Heart right ventricle (tissue), 16 donors: Measurements from ENCODE around the gene SUSD2. TPM values are rescaled to one million over a fixed set of nuclear protein-coding genes. Genes with fewer than 3 reads are reported as not detected.

ENCODE experiments used
- ATAC-seq, 8 donors: fragments of 200-7000 bp; cut with Tn5 transposase; one replicate each; pipeline ENCODE4 v1.9.1; 2020; ENCODE audit warnings: mild to moderate bottlenecking in 8 of 8, moderate library complexity in 8 of 8, moderate number of reproducible peaks in 1 of 8
- DNase-seq, 2 donors: peaks; one replicate each; pipeline ENCODE4 v3.0.0-alpha.2; 2020
- H3K27ac ChIP-seq, 10 donors: fragments of 200-600 bp; sonication (generic) in 2 of 10; one replicate each; pipeline versions ENCODE4 v1.5.0 to v1.8.0; 2020 to 2022; ENCODE audit warnings: mild to moderate bottlenecking in 3 of 10
- H3K27me3 ChIP-seq, 7 donors: fragments of 200-600 bp; one replicate each; pipeline ENCODE4 v1.8.0; 2021 to 2022; ENCODE audit warnings: mild to moderate bottlenecking in 2 of 7
- H3K36me3 ChIP-seq, 9 donors: fragments of 200-600 bp; sonication (generic) in 1 of 9; one replicate each; pipeline versions ENCODE4 v1.5.0 to v1.8.0; 2020 to 2022; ENCODE audit warnings: mild to moderate bottlenecking in 2 of 9
- H3K4me1 ChIP-seq, 9 donors: fragments of 200-600 bp; sonication (generic) in 1 of 9; one replicate each; pipeline versions ENCODE4 v1.5.0 to v1.8.0; 2020 to 2022; ENCODE audit warnings: mild to moderate bottlenecking in 4 of 9
- H3K4me3 ChIP-seq, 10 donors: fragments of 200-600 bp; sonication (generic) in 2 of 10; one replicate each; pipeline versions ENCODE4 v1.5.0 to v1.8.0; 2020 to 2022; ENCODE audit warnings: mild to moderate bottlenecking in 7 of 10, moderate library complexity in 2 of 10
- H3K9me3 ChIP-seq, 11 donors: fragments of 200-600 bp in 10 of 11; sonication (generic) in 2 of 11; one replicate each; pipeline versions ENCODE4 v1.5.0 to v1.8.0; 2013 to 2022; ENCODE audit warnings: mild to moderate bottlenecking in 2 of 11, control low read depth in 1 of 11, moderate library complexity in 1 of 11
- CTCF ChIP-seq, 9 donors: fragments of 200-600 bp; sonication (generic) in 2 of 9; IDR thresholded peaks; one replicate each; pipeline versions ENCODE4 v1.5.0 to v1.8.0; 2021 to 2022; ENCODE audit warnings: antibody characterized with exemption in 9 of 9, mild to moderate bottlenecking in 5 of 9, moderate library complexity in 1 of 9
- WGBS, 2 donors: extraction: QIAGEN DNeasy Blood & Tissue Kit; methylation state at CpG; one replicate each; pipeline ENCODE4 v1.1.7; 2013; ENCODE audit warnings: inconsistent platforms in 1 of 2; 5-methylcytosine and 5-hydroxymethylcytosine counted together
- intact Hi-C, 10 donors: fragments of 100-400 bp; cut with DNase I; formaldehyde crosslinking; loops; one replicate each; pipeline versions ENCODE4 v1.11.1 to v1.14.2; 2022
- polyA plus RNA-seq, 2 donors: library from polyadenylated mRNA; stranded (reverse); fragments of 200-250 nt; gene quantifications; one replicate each; pipeline ENCODE4 v1.2.3, GENCODE V29; 2013
- total RNA-seq, 10 donors: library from RNA; stranded (reverse); fragmentation: NEBNext Ultra II Directional in 3 of 10; extraction: Animal tissue kit (Norgen Biotek cat#: 25700) in 3 of 10; gene quantifications; one replicate each; pipeline versions ENCODE4 v1.2.1 to v1.2.4, GENCODE V29; 2021 to 2023
- donor health status: Arrhythmogenic right ventricular cardiomyopathy.
- donor health status: ischemic (EF 13 %, LVEDD 7.1; RV severe dilation, severe dysfunction).
- donor health status: healthy with polysubstance abuse.
- donor health status: DM: no; HTN: yes; CAD: no.
- donor health status: DM: no; HTN: no; CAD: no.
- donor health status: ischemic (EF 25% LVEDD 6.9; RV normal size, moderate dysfunction).
- donor health status: ischemic (EF 25% LVEDD 5.7; RV mildly dilated, moderate dysfunction).
- donor health status: healthy.
- donor health status: DM: yes; HTN: yes; CAD: no.
- donor health status: Ischemic cardiomyopathy.
- donor health status: ischemic (EF 35%, LVEDD 5.7; RV mildly dilated, moderate dysfunction).
- donor health status: nonischemic (EF 11% LVEDD 7.7; RV severe dilation, severe dysfunction).
- donor health status: DM: yes; HTN: yes; CAD: no.
- donor health status: PGD.
- donor health status: ischemic (EF 29% LVEDD 5.4; RV normal size, mild dysfunction).
- donor health status: nonischemic (EF 23%, LVEDD 6.1; RV moderate dilation, normal function).

The SUSD2 gene
- total and polyA plus RNA-seq, 12 donors = 0.57 to 6.7 (median 2.3) TPM

DNA sequence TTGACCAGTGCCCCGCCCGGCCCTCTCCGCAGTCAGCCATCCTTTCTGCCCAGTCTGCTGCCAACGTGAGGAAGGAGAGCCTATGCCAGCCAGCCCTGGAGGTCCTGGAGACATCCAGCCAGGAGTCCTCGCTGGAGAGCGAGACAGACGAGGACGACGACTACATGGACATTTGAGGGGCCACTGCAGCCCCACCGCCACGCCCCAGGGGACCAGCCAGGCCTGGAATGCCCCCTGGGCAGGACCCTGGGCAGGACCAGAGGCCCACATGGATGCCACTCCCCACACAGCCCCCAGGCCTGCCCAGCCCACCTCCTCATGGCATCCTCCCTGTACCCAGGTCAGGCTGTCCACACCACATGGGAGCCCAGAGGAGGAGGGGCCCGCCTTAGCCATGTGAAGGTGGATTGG lies 3.3 kb upstream of the SUSD2 start:
- ATAC-seq (no peak), DNase-seq (no peak)
- Histone ChIP-seq H3K36me3 (peaks cover 0 to 52% (median 12%) of the 10 kb centered on the region in 9 donors), H3K4me1 (peaks cover 17 to 83% (median 41%) of the 10 kb centered on the region in 9 donors), H3K9me3 (no peaks in the 10 kb centered on the region), H3K27me3 (no peaks in the 10 kb centered on the region), H3K4me3 (no peak overlapping the region), H3K27ac (peak overlapping the region in 7 of 10 donors; percentile 33 to 84 (median 77))
- TF ChIP-seq CTCF (IDR thresholded peaks at IDR 0.05) = no peak
- 90 to 94% methylated on average over 9 to 12 of the region's 12 CpGs for WGBS, 2 donors
- intact Hi-C loops = loop anchor here in 7 of 10 donors (5.0 to 10.0 kb wide), 6 partner anchors 71 to 223 kb away; partner anchors contain the start of genes GSTT4 (in 3 of the 7) and CABIN1 (in 1 of the 7)

- 88% methylated on average over 21 of the region's 21 CpGs for WGBS, 2 donors
- Histone ChIP-seq H3K9me3 (no peaks in the 10 kb centered on the region), H3K4me1 (peaks cover 17 to 83% (median 41%) of the 10 kb centered on the region in 9 donors), H3K4me3 (no peak overlapping the region), H3K27ac (peak overlapping the region in 4 of 10 donors; percentile 74 to 80 (median 78)), H3K27me3 (no peaks in the 10 kb centered on the region), H3K36me3 (peaks cover 0 to 45% (median 5%) of the 10 kb centered on the region in 9 donors)
- peak in 5 of 9 donors; percentile 10 to 16 (median 14) for TF ChIP-seq CTCF (IDR thresholded peaks at IDR 0.05)
- ATAC-seq (no peak), DNase-seq (no peak)
- intact Hi-C loops = loop anchor here in 7 of 10 donors (5.0 to 10.0 kb wide), 6 partner anchors 71 to 224 kb away; partner anchors contain the start of genes GSTT4 (in 3 of the 7) and CABIN1 (in 1 of the 7)
These were observed 2.5 kb upstream of the SUSD2 start for GRCh38 chr22:24178502-24179440.

GRCh38 chr22:24179478-24180210 lies 1.6 kb upstream of the SUSD2 start:
- intact Hi-C loops = loop anchor here in 7 of 10 donors (5.0 to 10.0 kb wide), 7 partner anchors 72 to 345 kb away; partner anchors contain the start of genes GSTT4 (in 3 of the 7) and CABIN1 (in 1 of the 7)
- WGBS, 2 donors = 72 to 83% methylated on average over 17 of the region's 17 CpGs
- peaks cover 0 to 36% (median 0%) of the 10 kb centered on the region in 9 donors for H3K36me3 ChIP-seq
- no peaks in the 10 kb centered on the region for H3K27me3 ChIP-seq
- DNase-seq (peak in 1 of 2 donors; percentile 17), ATAC-seq (no peak)
- H3K9me3 ChIP-seq = no peaks in the 10 kb centered on the region
- peak overlapping the region in 6 of 10 donors; percentile 3 to 41 (median 26) for H3K27ac ChIP-seq
- no peak for TF ChIP-seq CTCF (IDR thresholded peaks at IDR 0.05)
- H3K4me3 ChIP-seq = no peak overlapping the region
- H3K4me1 ChIP-seq = peaks cover 13 to 74% (median 39%) of the 10 kb centered on the region in 9 donors
